ENCODE data around the gene CCSER1.

- TF ChIP-seq CTCF (IDR thresholded peaks at IDR 0.05) = no peak
- no peak for TF ChIP-seq POLR2A (IDR thresholded peaks at IDR 0.05)
These were observed 2.9 kb downstream of the CCSER1 start for GRCh38 chr4:90130076-90130475.
